Hepatocyte (in vitro differentiated cells): Measurements from ENCODE around the gene SMDT1.

Source experiments
- CTCF ChIP-seq: fragments of 200-600 bp; sonication (generic); IDR thresholded peaks from 2 replicates; pipeline ENCODE4 v1.5.1; 2016; ENCODE audit warnings: antibody characterized with exemption, mild to moderate bottlenecking; ENCODE audit not compliant: poor library complexity
- EZH2 ChIP-seq: fragments of 200-600 bp; sonication (generic); IDR thresholded peaks from 2 replicates; pipeline ENCODE4 v1.6.1; 2016; ENCODE audit warnings: antibody characterized with exemption, mild to moderate bottlenecking, borderline replicate concordance

- no peak for TF ChIP-seq CTCF
- TF ChIP-seq EZH2: no peak
These were observed 787 bp downstream of the SMDT1 start for GRCh38 chr22:42080287-42080686.
